PC-3 (cell line): ENCODE results near the gene CNTN1.

ENCODE experiments used
- EZH2 ChIP-seq: fragments of 300-600 bp; sonication (generic); IDR thresholded peaks from one replicate; pipeline ENCODE4 v1.6.1; 2017; ENCODE audit warnings: antibody characterized with exemption, mild to moderate bottlenecking, low read length; ENCODE audit not compliant: unreplicated experiment
- EZH2phosphoT487 ChIP-seq: fragments of 300-600 bp; sonication (generic); IDR thresholded peaks from 2 replicates; pipeline ENCODE4 v1.6.1; 2018; ENCODE audit warnings: mild to moderate bottlenecking, antibody characterized with exemption, low read length, borderline replicate concordance
- TF ChIP-seq, protein P1 (sequence below): fragments of 300-600 bp; sonication (generic); conservative IDR thresholded peaks from 2 replicates; pipeline ENCODE4 v1.5.1; 2017; ENCODE audit warnings: antibody characterized with exemption, low read depth, mild to moderate bottlenecking, low read length

DNA sequence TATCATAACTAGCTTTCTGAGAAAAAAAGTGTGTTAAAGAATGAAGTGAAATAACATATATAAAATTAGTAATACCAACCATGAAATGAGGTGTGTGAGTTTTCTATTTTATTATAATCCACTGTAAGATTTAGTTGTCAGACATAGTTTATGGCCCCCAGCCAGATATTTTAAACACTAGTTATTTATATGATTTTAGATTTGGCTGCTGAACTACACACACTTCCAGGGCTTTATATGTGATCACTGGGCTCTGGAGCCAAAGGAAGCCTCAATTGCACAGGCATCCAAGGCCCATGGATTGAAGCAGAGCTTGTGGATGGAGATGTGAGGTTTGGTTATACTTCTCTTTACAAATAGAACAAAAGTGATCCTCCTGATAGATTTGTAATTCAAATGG is 48.7 kb upstream of the CNTN1 start:
- TF ChIP-seq, protein P1, sequence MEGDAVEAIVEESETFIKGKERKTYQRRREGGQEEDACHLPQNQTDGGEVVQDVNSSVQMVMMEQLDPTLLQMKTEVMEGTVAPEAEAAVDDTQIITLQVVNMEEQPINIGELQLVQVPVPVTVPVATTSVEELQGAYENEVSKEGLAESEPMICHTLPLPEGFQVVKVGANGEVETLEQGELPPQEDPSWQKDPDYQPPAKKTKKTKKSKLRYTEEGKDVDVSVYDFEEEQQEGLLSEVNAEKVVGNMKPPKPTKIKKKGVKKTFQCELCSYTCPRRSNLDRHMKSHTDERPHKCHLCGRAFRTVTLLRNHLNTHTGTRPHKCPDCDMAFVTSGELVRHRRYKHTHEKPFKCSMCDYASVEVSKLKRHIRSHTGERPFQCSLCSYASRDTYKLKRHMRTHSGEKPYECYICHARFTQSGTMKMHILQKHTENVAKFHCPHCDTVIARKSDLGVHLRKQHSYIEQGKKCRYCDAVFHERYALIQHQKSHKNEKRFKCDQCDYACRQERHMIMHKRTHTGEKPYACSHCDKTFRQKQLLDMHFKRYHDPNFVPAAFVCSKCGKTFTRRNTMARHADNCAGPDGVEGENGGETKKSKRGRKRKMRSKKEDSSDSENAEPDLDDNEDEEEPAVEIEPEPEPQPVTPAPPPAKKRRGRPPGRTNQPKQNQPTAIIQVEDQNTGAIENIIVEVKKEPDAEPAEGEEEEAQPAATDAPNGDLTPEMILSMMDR: no peak
- TF ChIP-seq EZH2 (no peak), EZH2phosphoT487 (no peak)
